PC-9 (cell line): Measurements from ENCODE around the gene SCARB1.

Source experiments
- CTCF ChIP-seq: fragments of 200-600 bp; sonication (generic); conservative IDR thresholded peaks from 2 replicates; pipeline ENCODE4 v1.6.1; 2017; ENCODE audit warnings: mixed run types, antibody characterized with exemption, mild to moderate bottlenecking, moderate library complexity
- EZH2 ChIP-seq: fragments of 200-600 bp; sonication (generic); IDR thresholded peaks from 2 replicates; pipeline ENCODE4 v1.8.0; 2017; ENCODE audit warnings: antibody characterized with exemption, low read depth

- TF ChIP-seq CTCF (no peak), EZH2 (no peak)
Observed at GRCh38 chr12:124820199-124820598, 43.5 kb downstream of the SCARB1 start.
